HG02938 (cell line): ENCODE measurements around the gene CYB5R2.

Source experiments
- ATAC-seq: cut with Tn5 transposase; IDR thresholded peaks from one replicate; pipeline ENCODE4 v1.9.1; 2021; ENCODE audit warnings: mild to moderate bottlenecking, moderate library complexity; ENCODE audit not compliant: unreplicated experiment

The CYB5R2 gene

GRCh38 chr11:7672960-7673723 lies at the start of gene CYB5R2:
Gene CYB5R2 (minus strand): TSS chr11:7673500. CDS start chr11:7672825, 675 bp downstream.
- no peak for ATAC-seq

- ATAC-seq = no peak
These were observed 41.5 kb upstream of the CYB5R2 start for GRCh38 chr11:7714786-7715185.

GRCh38 chr11:7706377-7706776 lies 33.1 kb upstream of the CYB5R2 start, which contains the start of gene OVCH2:
Gene OVCH2 (minus strand): TSS chr11:7706477. CDS start chr11:7706394, 83 bp downstream.
- ATAC-seq = no peak

- no peak for ATAC-seq
These were observed 30.4 kb upstream of the CYB5R2 start for GRCh38 chr11:7703740-7704139.

GRCh38 chr11:7696424-7696823 lies 23.1 kb upstream of the CYB5R2 start:
- ATAC-seq = no peak

GRCh38 chr11:7694235-7694634 lies 20.9 kb upstream of the CYB5R2 start:
- ATAC-seq = no peak

GRCh38 chr11:7692426-7692825 lies 19.1 kb upstream of the CYB5R2 start:
- ATAC-seq = no peak

GRCh38 chr11:7691759-7692350 lies 18.6 kb upstream of the CYB5R2 start:
- no peak for ATAC-seq

GRCh38 chr11:7690648-7691047 lies 17.3 kb upstream of the CYB5R2 start:
- peak; percentile 65 for ATAC-seq

- no peak for ATAC-seq
These were observed 15.9 kb upstream of the CYB5R2 start for GRCh38 chr11:7689239-7689638.

GRCh38 chr11:7688238-7688826 lies 15.0 kb upstream of the CYB5R2 start:
- ATAC-seq = peak; percentile 70

GRCh38 chr11:7687386-7687785 lies 14.1 kb upstream of the CYB5R2 start:
- no peak for ATAC-seq

GRCh38 chr11:7686761-7687160 lies 13.5 kb upstream of the CYB5R2 start:
- ATAC-seq = no peak

- no peak for ATAC-seq
These were observed 10.3 kb upstream of the CYB5R2 start for GRCh38 chr11:7683571-7683970.

GRCh38 chr11:7677796-7678201 lies 4.5 kb upstream of the CYB5R2 start:
- no peak for ATAC-seq

- no peak for ATAC-seq
These were observed 3.8 kb upstream of the CYB5R2 start for GRCh38 chr11:7677071-7677470.

- ATAC-seq = no peak
These were observed 2.3 kb upstream of the CYB5R2 start for GRCh38 chr11:7675631-7676030.

GRCh38 chr11:7673724-7674434 lies 579 bp upstream of the CYB5R2 start:
- ATAC-seq = no peak

- no peak for ATAC-seq
These were observed 882 bp downstream of the CYB5R2 start for GRCh38 chr11:7672276-7672959.

GRCh38 chr11:7671347-7672215 lies 1.7 kb downstream of the CYB5R2 start:
- peak; percentile 53 for ATAC-seq
